ENCODE measurements around the gene NUDT22. TPM values are rescaled to one million over a fixed set of nuclear protein-coding genes. Genes with fewer than 3 reads are reported as not detected.

The NUDT22 gene
- total and polyA plus RNA-seq, 5 donors from 2014 or later: 35.8 to 46.9 (median 43.1) TPM

DNA sequence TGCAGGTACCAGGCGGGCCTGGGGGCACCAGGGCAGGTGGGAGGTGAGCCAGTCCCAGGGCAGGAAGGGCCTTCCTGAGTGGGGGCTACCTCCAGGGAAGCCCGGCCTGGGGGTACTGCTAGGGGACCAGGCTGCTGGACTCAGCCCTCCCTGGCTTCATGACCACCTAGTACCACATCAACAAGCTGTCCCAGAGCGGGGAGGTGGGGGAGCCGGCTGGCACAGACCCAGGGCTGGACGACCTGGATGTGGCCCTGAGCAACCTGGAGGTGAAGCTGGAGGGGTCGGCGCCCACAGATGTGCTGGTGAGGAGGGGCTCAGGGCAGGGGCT lies 6.8 kb upstream of the NUDT22 start:
- Mint-ChIP-seq H3K4me3 (no peak overlapping the region), H3K9me3 (no peaks in the 10 kb centered on the region), H3K4me1 (peaks cover 0 to 10% (median under 1%) of the 10 kb centered on the region in 4 donors), H3K36me3 (peaks cover 14% of the 10 kb centered on the region), H3K27ac (no peak overlapping the region), H3K27me3 (no peaks in the 10 kb centered on the region)
- no peaks in the 10 kb centered on the region for H3K4me1 ChIP-seq (ENCODE audit: control insufficient read depth, insufficient read depth, low read length, poor library complexity, severe bottlenecking)
- H3K9me3 ChIP-seq (ENCODE audit: control insufficient read depth in 2 of 2, low read length in 2 of 2): no peaks in the 10 kb centered on the region
- peak overlapping the region; percentile 5 for H3K27ac ChIP-seq (ENCODE audit: insufficient read depth, low read length, poor library complexity, severe bottlenecking)
- no peak overlapping the region for H3K4me3 ChIP-seq (ENCODE audit: low read depth, low read length)
- no peaks in the 10 kb centered on the region for H3K27me3 ChIP-seq (ENCODE audit: control insufficient read depth, insufficient read depth, low read length)
- DNase-seq (no peak), ATAC-seq (ENCODE audit: low read depth in 2 of 2) (no peak)
- peaks cover 56% of the 10 kb centered on the region for H3K36me3 ChIP-seq (ENCODE audit: control insufficient read depth, insufficient read depth, low read length)

DNA sequence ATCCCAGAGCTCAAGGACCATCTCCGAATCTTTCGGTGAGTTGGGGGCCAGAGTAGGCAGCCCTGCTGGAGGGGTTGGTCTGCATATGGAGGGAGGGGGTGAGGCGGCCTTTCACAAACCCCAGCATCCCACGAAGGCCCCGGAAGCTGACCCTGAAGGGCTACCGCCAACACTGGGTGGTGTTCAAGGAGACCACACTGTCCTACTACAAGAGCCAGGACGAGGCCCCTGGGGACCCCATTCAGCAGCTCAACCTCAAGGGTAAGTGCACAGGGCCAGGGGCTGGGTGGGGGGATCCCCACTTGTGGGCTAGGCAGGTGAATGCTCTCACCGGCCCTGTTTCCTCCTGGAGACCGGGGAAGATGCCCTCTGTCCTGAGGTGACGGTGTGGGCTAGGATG lies 6.3 kb upstream of the NUDT22 start:
- no peak overlapping the region for H3K4me3 ChIP-seq (ENCODE audit: low read depth, low read length)
- no peaks in the 10 kb centered on the region for H3K9me3 Mint-ChIP-seq
- H3K27me3 Mint-ChIP-seq: no peaks in the 10 kb centered on the region
- peaks cover 56% of the 10 kb centered on the region for H3K36me3 ChIP-seq (ENCODE audit: control insufficient read depth, insufficient read depth, low read length)
- no peak overlapping the region for H3K27ac Mint-ChIP-seq
- H3K27me3 ChIP-seq (ENCODE audit: control insufficient read depth, insufficient read depth, low read length): no peaks in the 10 kb centered on the region
- ATAC-seq (ENCODE audit: low read depth in 2 of 2) (no peak), DNase-seq (no peak)
- peaks cover 1% of the 10 kb centered on the region for H3K4me1 ChIP-seq (ENCODE audit: control insufficient read depth, insufficient read depth, low read length, poor library complexity, severe bottlenecking)
- peak overlapping the region; percentile 5 for H3K27ac ChIP-seq (ENCODE audit: insufficient read depth, low read length, poor library complexity, severe bottlenecking)
- H3K4me3 Mint-ChIP-seq: no peak overlapping the region
- H3K4me1 Mint-ChIP-seq: peaks cover 0 to 12% (median under 1%) of the 10 kb centered on the region in 4 donors
- H3K36me3 Mint-ChIP-seq: peaks cover 14% of the 10 kb centered on the region
- no peaks in the 10 kb centered on the region for H3K9me3 ChIP-seq (ENCODE audit: control insufficient read depth in 2 of 2, low read length in 2 of 2)

DNA sequence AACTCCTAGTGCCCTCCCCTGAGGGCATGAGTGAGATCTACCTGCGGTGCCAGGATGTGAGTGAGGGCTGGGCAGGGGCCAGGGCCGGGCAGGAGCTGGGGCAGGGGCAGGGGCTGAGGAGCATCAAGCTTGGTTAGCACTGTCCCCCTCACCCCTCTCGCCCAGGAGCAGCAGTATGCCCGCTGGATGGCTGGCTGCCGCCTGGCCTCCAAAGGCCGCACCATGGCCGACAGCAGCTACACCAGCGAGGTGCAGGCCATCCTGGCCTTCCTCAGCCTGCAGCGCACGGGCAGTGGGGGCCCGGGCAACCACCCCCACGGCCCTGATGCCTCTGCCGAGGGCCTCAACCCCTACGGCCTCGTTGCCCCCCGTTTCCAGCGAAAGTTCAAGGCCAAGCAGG lies 5.8 kb upstream of the NUDT22 start:
- H3K36me3 Mint-ChIP-seq: peaks cover 10% of the 10 kb centered on the region
- peaks cover 50% of the 10 kb centered on the region for H3K36me3 ChIP-seq (ENCODE audit: control insufficient read depth, insufficient read depth, low read length)
- H3K27ac ChIP-seq (ENCODE audit: insufficient read depth, low read length, poor library complexity, severe bottlenecking): no peak overlapping the region
- DNase-seq: no peak
- H3K27ac Mint-ChIP-seq: no peak overlapping the region
- peaks cover 0 to 14% (median 3%) of the 10 kb centered on the region in 4 donors for H3K4me1 Mint-ChIP-seq
- H3K4me1 ChIP-seq (ENCODE audit: control insufficient read depth, insufficient read depth, low read length, poor library complexity, severe bottlenecking): peaks cover 6% of the 10 kb centered on the region
- ATAC-seq (ENCODE audit: low read depth in 2 of 2): no peak
- no peaks in the 10 kb centered on the region for H3K9me3 Mint-ChIP-seq
- no peaks in the 10 kb centered on the region for H3K27me3 Mint-ChIP-seq
- no peak overlapping the region for H3K4me3 ChIP-seq (ENCODE audit: low read depth, low read length)
- no peaks in the 10 kb centered on the region for H3K9me3 ChIP-seq (ENCODE audit: control insufficient read depth in 2 of 2, low read length in 2 of 2)
- no peaks in the 10 kb centered on the region for H3K27me3 ChIP-seq (ENCODE audit: control insufficient read depth, insufficient read depth, low read length)
- no peak overlapping the region for H3K4me3 Mint-ChIP-seq

DNA sequence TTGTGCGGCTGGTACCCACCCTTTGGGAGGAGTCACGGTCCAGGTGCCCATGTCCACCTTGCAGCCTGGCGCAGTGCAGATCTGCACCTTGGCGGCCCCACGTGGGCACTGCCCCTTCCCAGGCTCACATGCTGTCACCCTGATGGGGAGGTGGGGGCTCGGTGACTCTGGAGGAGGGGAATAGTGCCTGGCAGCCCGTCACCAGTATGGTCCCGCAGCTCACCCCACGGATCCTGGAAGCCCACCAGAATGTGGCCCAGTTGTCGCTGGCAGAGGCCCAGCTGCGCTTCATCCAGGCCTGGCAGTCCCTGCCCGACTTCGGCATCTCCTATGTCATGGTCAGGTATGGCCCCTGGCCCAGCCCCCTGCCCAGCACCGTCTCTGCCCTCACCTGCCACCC lies 5.3 kb upstream of the NUDT22 start:
- peaks cover 47% of the 10 kb centered on the region for H3K36me3 ChIP-seq (ENCODE audit: control insufficient read depth, insufficient read depth, low read length)
- H3K36me3 Mint-ChIP-seq: peaks cover 10% of the 10 kb centered on the region

DNA sequence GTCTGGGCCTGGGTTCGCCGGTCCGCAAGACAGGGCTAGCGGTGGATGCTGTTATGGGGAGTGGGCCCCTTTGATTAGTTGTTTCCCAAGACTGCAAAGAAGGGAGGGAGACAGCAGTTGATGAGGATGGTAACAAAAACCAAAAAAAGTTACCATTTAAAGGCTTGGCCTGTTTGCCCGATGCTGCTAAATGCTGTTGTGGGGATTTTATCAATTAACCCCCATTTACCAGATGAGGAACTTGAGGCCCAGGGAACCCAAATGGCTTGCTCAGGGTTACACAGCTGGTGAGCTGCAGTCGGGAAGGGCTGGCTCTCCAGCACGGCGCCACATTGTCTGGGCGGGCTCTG lies 3.4 kb upstream of the NUDT22 start:
- H3K4me1 Mint-ChIP-seq: peaks cover 0 to 25% (median 11%) of the 10 kb centered on the region in 4 donors
- H3K27ac Mint-ChIP-seq: no peak overlapping the region
- no peaks in the 10 kb centered on the region for H3K9me3 ChIP-seq (ENCODE audit: control insufficient read depth in 2 of 2, low read length in 2 of 2)
- DNase-seq: no peak
- no peaks in the 10 kb centered on the region for H3K9me3 Mint-ChIP-seq
- H3K27me3 ChIP-seq (ENCODE audit: control insufficient read depth, insufficient read depth, low read length): no peaks in the 10 kb centered on the region
- H3K4me3 Mint-ChIP-seq: no peak overlapping the region
- peaks cover 40% of the 10 kb centered on the region for H3K36me3 ChIP-seq (ENCODE audit: control insufficient read depth, insufficient read depth, low read length)
- H3K27me3 Mint-ChIP-seq: no peaks in the 10 kb centered on the region
- no peak overlapping the region for H3K4me3 ChIP-seq (ENCODE audit: low read depth, low read length)
- H3K4me1 ChIP-seq (ENCODE audit: control insufficient read depth, insufficient read depth, low read length, poor library complexity, severe bottlenecking): peaks cover 28% of the 10 kb centered on the region
- no peak overlapping the region for H3K27ac ChIP-seq (ENCODE audit: insufficient read depth, low read length, poor library complexity, severe bottlenecking)
- no peak for ATAC-seq (ENCODE audit: low read depth in 2 of 2)
- H3K36me3 Mint-ChIP-seq: peaks cover 6% of the 10 kb centered on the region

More for the DNA sequence above, 5.3 kb upstream of the NUDT22 start:
- no peak overlapping the region for H3K27ac ChIP-seq (ENCODE audit: insufficient read depth, low read length, poor library complexity, severe bottlenecking)
- Mint-ChIP-seq H3K9me3 (no peaks in the 10 kb centered on the region), H3K4me1 (peaks cover 0 to 16% (median 4%) of the 10 kb centered on the region in 4 donors), H3K27ac (peak overlapping the region in 1 of 3 donors; percentile 36), H3K27me3 (no peaks in the 10 kb centered on the region), H3K4me3 (no peak overlapping the region)
- no peaks in the 10 kb centered on the region for H3K27me3 ChIP-seq (ENCODE audit: control insufficient read depth, insufficient read depth, low read length)
- no peak for DNase-seq
- H3K4me1 ChIP-seq (ENCODE audit: control insufficient read depth, insufficient read depth, low read length, poor library complexity, severe bottlenecking): peaks cover 12% of the 10 kb centered on the region
- no peak for ATAC-seq (ENCODE audit: low read depth in 2 of 2)
- no peaks in the 10 kb centered on the region for H3K9me3 ChIP-seq (ENCODE audit: control insufficient read depth in 2 of 2, low read length in 2 of 2)
- no peak overlapping the region for H3K4me3 ChIP-seq (ENCODE audit: low read depth, low read length)

DNA sequence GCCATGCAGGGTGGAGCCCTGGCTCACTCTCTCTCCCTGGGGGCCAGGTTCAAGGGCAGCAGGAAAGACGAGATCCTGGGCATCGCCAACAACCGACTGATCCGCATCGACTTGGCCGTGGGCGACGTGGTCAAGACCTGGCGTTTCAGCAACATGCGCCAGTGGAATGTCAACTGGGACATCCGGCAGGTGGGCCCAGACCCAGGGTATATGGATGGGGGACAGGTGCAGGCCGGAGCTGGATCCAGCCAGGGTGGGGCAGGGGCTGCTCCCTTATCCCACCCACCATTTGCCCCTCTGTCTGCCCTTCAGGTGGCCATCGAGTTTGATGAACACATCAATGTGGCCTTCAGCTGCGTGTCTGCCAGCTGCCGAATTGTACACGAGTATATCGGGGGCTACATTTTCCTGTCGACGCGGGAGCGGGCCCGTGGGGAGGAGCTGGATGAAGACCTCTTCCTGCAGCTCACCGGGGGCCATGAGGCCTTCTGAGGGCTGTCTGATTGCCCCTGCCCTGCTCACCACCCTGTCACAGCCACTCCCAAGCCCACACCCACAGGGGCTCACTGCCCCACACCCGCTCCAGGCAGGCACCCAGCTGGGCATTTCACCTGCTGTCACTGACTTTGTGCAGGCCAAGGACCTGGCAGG lies 2.9 kb upstream of the NUDT22 start:
- DNase-seq (no peak), ATAC-seq (ENCODE audit: low read depth in 2 of 2) (no peak)
- no peaks in the 10 kb centered on the region for H3K27me3 ChIP-seq (ENCODE audit: control insufficient read depth, insufficient read depth, low read length)
- Mint-ChIP-seq H3K4me1 (peaks cover 0 to 28% (median 12%) of the 10 kb centered on the region in 4 donors), H3K4me3 (no peak overlapping the region), H3K9me3 (no peaks in the 10 kb centered on the region), H3K27me3 (no peaks in the 10 kb centered on the region), H3K36me3 (peaks cover 6% of the 10 kb centered on the region), H3K27ac (no peak overlapping the region)
- no peak overlapping the region for H3K4me3 ChIP-seq (ENCODE audit: low read depth, low read length)
- no peaks in the 10 kb centered on the region for H3K9me3 ChIP-seq (ENCODE audit: control insufficient read depth in 2 of 2, low read length in 2 of 2)
- peaks cover 29% of the 10 kb centered on the region for H3K4me1 ChIP-seq (ENCODE audit: control insufficient read depth, insufficient read depth, low read length, poor library complexity, severe bottlenecking)
- peaks cover 37% of the 10 kb centered on the region for H3K36me3 ChIP-seq (ENCODE audit: control insufficient read depth, insufficient read depth, low read length)
- H3K27ac ChIP-seq (ENCODE audit: insufficient read depth, low read length, poor library complexity, severe bottlenecking): no peak overlapping the region

DNA sequence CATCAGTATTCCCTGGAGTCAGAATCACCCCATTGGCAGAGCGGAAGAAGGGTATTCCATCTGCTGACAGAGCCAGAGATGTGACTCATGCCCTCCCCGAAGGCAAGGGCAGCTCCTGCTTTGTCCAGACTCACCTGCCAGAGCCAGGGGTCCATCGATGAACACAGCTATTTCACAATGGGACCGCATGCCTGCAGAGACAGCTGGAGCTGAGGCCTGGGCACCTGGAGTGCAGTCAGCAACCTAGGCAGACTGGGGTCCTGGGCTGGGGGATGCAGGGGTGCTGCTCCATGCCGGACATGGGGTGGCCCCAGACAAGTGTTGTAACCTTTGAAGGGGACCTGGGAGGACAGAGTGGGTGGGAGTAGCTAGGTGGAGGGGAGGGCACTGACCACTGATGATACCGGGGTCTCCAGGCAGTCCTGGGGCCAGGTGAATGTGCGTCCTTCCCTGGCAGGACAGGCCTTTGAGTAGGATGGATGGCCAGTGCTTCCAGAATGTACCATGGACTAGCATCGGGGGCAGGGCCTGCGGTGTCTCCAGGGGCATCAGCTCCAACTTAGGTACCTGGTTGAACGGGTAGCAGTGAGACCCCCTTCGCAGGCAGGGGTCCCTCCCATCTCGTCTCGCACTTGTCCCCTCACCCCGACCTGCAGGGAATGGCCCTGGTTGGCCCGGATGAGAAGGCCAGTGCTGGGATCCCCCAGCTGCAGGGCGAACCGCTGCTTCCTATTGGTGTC lies 1.8 kb upstream of the NUDT22 start:
- H3K4me3 Mint-ChIP-seq: peak overlapping the region; percentile 48 to 93 (median 76)
- peaks cover 0 to 29% (median 17%) of the 10 kb centered on the region in 4 donors for H3K4me1 Mint-ChIP-seq
- no peaks in the 10 kb centered on the region for H3K36me3 Mint-ChIP-seq
- H3K27me3 Mint-ChIP-seq: no peaks in the 10 kb centered on the region
- H3K9me3 ChIP-seq (ENCODE audit: control insufficient read depth in 2 of 2, low read length in 2 of 2): no peaks in the 10 kb centered on the region
- H3K9me3 Mint-ChIP-seq: no peaks in the 10 kb centered on the region
- no peak overlapping the region for H3K27ac ChIP-seq (ENCODE audit: insufficient read depth, low read length, poor library complexity, severe bottlenecking)
- H3K4me3 ChIP-seq (ENCODE audit: low read depth, low read length): no peak overlapping the region
- peaks cover 30% of the 10 kb centered on the region for H3K36me3 ChIP-seq (ENCODE audit: control insufficient read depth, insufficient read depth, low read length)
- peaks cover 32% of the 10 kb centered on the region for H3K4me1 ChIP-seq (ENCODE audit: control insufficient read depth, insufficient read depth, low read length, poor library complexity, severe bottlenecking)
- H3K27ac Mint-ChIP-seq: peak overlapping the region in 2 of 3 donors; percentile 25 to 80
- DNase-seq (no peak), ATAC-seq (ENCODE audit: low read depth in 2 of 2) (no peak)
- no peaks in the 10 kb centered on the region for H3K27me3 ChIP-seq (ENCODE audit: control insufficient read depth, insufficient read depth, low read length)
